GM13976 (cell line): ENCODE results near the gene TUBB1.

Experiments used
- DNase-seq: peaks from one replicate; pipeline ENCODE4 v3.0.0; 2012; ENCODE audit warnings: low spot score
- in situ Hi-C: fragments of 300-500 bp; cut with MboI; formaldehyde crosslinking; loops from one replicate; pipeline ENCODE4 v1.12.0; 2022; ENCODE audit warnings: low sequenced_read_pairs, mixed read lengths, inconsistent platforms; ENCODE audit not compliant: unreplicated experiment
- TF ChIP-seq, protein P1 (sequence below): IDR thresholded peaks from 2 replicates; pipeline ENCODE4 v1.5.1; 2012; ENCODE audit warnings: borderline replicate concordance, mild to moderate bottlenecking; ENCODE audit not compliant: insufficient read depth; ENCODE audit errors: extremely low read depth, missing control alignments, control extremely low read depth

Gene TUBB1

DNA sequence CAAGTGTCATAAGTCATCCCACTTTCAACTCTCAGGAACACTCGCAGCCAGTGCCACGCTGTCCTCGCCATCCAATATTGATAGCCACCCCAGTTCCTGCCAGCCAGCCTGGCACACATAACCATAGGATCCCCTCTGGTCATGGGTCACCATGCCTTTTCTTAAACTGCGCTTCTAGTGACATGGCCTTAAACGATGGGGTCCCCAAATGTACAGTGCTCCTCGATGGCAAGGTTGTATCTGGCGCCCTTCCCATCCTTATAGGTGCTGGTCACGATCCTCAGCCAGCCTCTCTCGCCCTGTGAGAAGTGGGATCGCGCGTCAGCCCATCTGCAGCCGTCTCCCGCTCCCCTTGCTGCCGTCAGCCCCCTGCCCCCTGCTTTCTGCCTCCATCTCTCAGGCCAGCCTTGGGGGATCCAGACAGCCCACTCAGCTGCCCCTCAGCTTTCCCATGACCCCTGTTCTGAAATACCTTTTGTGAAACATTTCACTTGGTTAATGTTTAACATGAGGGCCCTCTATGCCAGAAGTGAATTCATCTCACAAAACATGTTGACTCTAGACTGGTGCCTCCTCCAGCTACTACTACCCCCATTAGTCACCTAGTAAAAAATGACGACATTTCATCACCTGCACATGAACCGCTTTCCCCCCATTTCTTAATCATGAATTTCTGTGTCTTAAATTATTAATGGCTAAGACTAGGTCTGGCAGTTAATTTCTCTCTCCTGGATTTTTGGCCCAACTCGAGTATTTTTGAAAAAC is 23.6 kb upstream of the TUBB1 start:
- in situ Hi-C loops, result no loop called here
- TF ChIP-seq, protein P1, sequence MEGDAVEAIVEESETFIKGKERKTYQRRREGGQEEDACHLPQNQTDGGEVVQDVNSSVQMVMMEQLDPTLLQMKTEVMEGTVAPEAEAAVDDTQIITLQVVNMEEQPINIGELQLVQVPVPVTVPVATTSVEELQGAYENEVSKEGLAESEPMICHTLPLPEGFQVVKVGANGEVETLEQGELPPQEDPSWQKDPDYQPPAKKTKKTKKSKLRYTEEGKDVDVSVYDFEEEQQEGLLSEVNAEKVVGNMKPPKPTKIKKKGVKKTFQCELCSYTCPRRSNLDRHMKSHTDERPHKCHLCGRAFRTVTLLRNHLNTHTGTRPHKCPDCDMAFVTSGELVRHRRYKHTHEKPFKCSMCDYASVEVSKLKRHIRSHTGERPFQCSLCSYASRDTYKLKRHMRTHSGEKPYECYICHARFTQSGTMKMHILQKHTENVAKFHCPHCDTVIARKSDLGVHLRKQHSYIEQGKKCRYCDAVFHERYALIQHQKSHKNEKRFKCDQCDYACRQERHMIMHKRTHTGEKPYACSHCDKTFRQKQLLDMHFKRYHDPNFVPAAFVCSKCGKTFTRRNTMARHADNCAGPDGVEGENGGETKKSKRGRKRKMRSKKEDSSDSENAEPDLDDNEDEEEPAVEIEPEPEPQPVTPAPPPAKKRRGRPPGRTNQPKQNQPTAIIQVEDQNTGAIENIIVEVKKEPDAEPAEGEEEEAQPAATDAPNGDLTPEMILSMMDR, result no peak
- no peak for DNase-seq

DNA sequence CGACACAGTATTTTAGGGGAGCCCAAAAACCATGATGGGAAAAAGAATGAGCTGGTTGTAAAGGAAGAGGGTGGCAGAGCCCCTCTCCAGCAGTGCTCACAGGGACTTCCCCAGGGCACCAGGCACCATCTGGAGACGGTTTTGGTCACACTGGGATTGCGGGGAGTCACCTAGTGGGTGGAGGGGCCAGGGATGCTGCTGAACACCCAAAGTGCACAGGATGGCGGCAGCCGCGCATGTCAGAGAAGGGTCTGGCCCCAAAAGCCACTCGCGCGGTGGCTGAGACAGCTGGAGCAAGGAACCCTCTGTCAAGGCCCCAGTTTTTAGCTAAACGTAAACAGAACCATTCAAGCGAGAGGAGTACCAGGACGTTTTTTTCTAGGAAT is 23.0 kb upstream of the TUBB1 start:
- TF ChIP-seq, protein P1, result no peak
- in situ Hi-C loops, result no loop called here
- DNase-seq, result no peak

DNA sequence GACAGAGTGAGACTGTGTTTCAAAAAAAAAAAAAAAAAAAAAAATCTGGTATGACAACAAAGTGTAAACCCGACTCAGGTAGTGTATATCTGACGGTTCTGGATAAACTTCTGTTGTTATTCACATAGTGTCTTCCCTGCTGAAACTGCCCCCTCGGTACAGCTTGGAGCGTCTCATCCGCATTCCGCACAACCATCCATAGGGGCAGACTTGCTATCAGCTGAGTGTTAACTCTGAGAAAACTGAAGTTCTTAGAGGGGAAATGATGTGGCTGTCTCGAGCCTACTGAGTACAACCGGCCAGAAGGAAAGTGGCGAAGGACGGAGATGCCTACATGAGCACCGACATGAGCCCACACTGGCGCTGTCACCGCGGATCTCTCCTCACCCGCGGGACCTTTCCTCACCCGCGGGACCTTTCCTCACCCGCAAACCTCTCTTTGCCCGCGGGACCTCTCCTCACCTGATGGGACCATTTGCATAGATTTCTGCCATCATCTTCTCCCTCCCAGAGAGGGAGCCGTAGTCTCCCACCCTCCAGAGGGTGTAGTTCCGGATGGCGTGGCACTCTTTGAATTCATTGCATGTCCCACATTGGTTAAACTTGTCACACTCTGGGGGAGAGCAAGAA is 22.0 kb upstream of the TUBB1 start:
- DNase-seq, result no peak
- in situ Hi-C loops, result no loop called here
- TF ChIP-seq, protein P1, result no peak

DNA sequence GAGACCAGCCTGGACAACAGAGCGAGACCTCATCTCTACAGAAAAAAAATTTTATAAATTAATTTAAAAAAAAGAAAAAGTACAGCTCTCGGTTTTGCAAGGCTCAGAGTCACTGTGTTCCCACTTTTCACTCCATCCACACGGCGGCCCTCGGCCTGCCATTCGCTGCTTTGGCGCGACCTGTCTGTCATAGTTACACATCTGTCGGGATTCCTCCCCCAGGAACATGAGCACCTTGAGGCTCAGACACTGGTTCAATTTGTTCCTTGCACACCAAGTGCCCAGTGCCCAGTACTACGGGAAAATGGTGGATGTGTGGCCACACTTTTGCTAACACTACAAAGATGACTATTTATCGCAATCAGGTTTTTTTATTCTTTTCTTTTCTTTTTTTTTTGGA is 20.6 kb upstream of the TUBB1 start:
- no peak for DNase-seq
- in situ Hi-C loops, result no loop called here
- TF ChIP-seq, protein P1, result no peak

DNA sequence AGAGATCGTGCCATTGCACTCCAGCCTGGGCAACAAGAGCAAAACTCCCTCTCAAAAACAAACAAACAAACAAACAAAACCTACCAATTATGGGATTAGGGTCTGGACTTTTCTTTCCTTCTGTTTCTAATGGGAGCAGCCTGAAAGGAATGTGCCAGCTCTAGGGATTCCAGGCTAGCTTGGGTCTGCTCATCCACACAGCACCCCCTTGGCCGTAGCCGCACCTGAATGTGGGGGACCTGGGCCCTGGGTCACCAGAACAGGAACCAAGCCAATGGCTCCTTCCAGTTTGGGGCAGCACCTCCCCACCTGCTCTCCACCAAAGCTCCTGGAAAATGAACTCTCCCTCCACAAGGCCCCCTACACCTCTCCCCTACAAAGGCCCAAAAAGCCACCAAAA is 18.9 kb upstream of the TUBB1 start:
- no peak for DNase-seq
- in situ Hi-C loops, result no loop called here
- TF ChIP-seq, protein P1, result no peak

DNA sequence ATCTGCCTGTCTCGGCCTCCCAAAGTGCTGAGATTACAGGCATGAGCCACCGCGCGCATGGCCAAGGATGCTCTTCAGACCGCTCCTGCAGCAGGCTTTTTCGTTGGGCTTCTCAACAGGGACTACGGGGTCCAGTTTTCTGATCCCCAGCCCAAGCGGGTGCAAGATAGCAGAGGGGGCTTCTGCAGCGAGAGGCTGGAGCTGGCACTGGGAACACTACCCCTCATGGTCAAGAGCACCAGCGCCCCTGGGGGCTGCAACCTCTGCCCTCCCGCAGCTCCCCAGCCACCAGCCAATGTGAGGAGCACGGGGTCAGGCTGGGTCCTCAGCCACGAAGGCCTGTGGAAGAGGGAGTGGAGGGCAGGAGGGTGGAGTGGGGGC is 18.2 kb upstream of the TUBB1 start:
- DNase-seq, result no peak
- TF ChIP-seq, protein P1, result no peak
- in situ Hi-C loops, result no loop called here
